ENCODE data around the gene GKN1.

GRCh38 chr2:68971591-68972231 is 2.7 kb upstream of the GKN1 start:
- TF ChIP-seq CTCF (IDR thresholded peaks at IDR 0.05) (no peak), POLR2A (IDR thresholded peaks at IDR 0.05) (no peak)
